GM12878 (cell line): ENCODE results near the gene TRABD. TPM values are rescaled to one million over a fixed set of nuclear protein-coding genes. Genes with fewer than 3 reads are reported as not detected.
A peak's percentile ranks its signal among the peaks of the same experiment; 100 is the strongest.

ENCODE experiments used
- ATAC-seq: fragments of 200-7000 bp; cut with Tn5 transposase; 3 replicates; pipeline ENCODE4 v1.9.1; 2020; ENCODE audit warnings: mild to moderate bottlenecking, moderate library complexity
- BruUV-seq: library from RNA; stranded (reverse); fragments of 400-500 nt; replicated peaks from 2 replicates; lab custom pipeline; 2021; lab: Mats Ljungman, UMichigan
- CTCF ChIA-PET: fragments of 300-600 bp; sonication (Branson Sonifier 250); formaldehyde crosslinking; extraction: SDS; loops from one replicate; lab custom pipeline; 2021; ENCODE audit warnings: inconsistent platforms; lab: Yijun Ruan, JAX
- POLR2A ChIA-PET: fragments of 350-600 bp; formaldehyde crosslinking; extraction: SDS; loops from one replicate; lab custom pipeline; 2021; ENCODE audit warnings: inconsistent platforms; lab: Charles Lee
- RAD21 ChIA-PET: fragments of 300-600 bp; sonication (Branson Sonifier 250); formaldehyde crosslinking; loops from one replicate; lab custom pipeline; 2023; ENCODE audit warnings: antibody characterized with exemption; ENCODE audit not compliant: unreplicated experiment; lab: Charles Lee
- SMC1A ChIA-PET: fragments of 300-600 bp; sonication (Branson Sonifier 250); formaldehyde crosslinking; loops from one replicate; lab custom pipeline; 2023; ENCODE audit not compliant: unreplicated experiment, uncharacterized antibody; lab: Charles Lee
- DNase-seq: peaks from one replicate; pipeline ENCODE4 v3.0.0-alpha.2; 2011; ENCODE audit warnings: low read depth, low spot score
- FAIRE-seq: peaks from 3 replicates; lab custom pipeline; 2011; peaks lifted over from hg19 to GRCh38; lab: Jason Lieb, UNC
- H2AFZ ChIP-seq: 2 replicates; pipeline ENCODE4 v1.6.0; 2011; ENCODE audit warnings: low read depth, low read length, control low read depth; ENCODE audit not compliant: control insufficient read depth
- H3K27ac ChIP-seq: 2 replicates; pipeline ENCODE4 v1.5.1; 2011; ENCODE audit warnings: control low read depth; ENCODE audit not compliant: control insufficient read depth, insufficient read depth
- H3K27me3 ChIP-seq, 2 experiments: replicated peaks in 1 of 2; 2 replicates each; pipeline versions ENCODE4 v1.6.0 to v1.6.1; 2011; ENCODE audit warnings: low read length in 1 of 2; ENCODE audit not compliant: control insufficient read depth in 2 of 2, insufficient read depth in 2 of 2
- H3K36me3 ChIP-seq, 2 experiments: 2 replicates each; pipeline ENCODE4 v1.5.1; 2011; ENCODE audit warnings: low read length in 1 of 2; ENCODE audit not compliant: control insufficient read depth in 2 of 2, insufficient read depth in 2 of 2
- H3K4me1 ChIP-seq: 2 replicates; pipeline ENCODE4 v1.6.1; 2011; ENCODE audit warnings: mild to moderate bottlenecking, low read length, moderate library complexity, mixed read lengths; ENCODE audit not compliant: control insufficient read depth, insufficient read depth
- H3K4me2 ChIP-seq: 2 replicates; pipeline ENCODE4 v1.6.0; 2011; ENCODE audit warnings: control low read depth; ENCODE audit not compliant: control insufficient read depth, insufficient read depth
- H3K4me3 ChIP-seq: fragments of 200-600 bp; sonication (generic); 2 replicates; pipeline ENCODE4 v1.5.1; 2016
- H3K79me2 ChIP-seq: 2 replicates; pipeline ENCODE4 v1.6.0; 2011; ENCODE audit warnings: low read length; ENCODE audit not compliant: control insufficient read depth, insufficient read depth
- H3K9ac ChIP-seq: 2 replicates; pipeline ENCODE4 v1.8.0; 2011; ENCODE audit warnings: low read length, control low read depth, mixed read lengths; ENCODE audit not compliant: control insufficient read depth, insufficient read depth
- H3K9me3 ChIP-seq: replicated peaks from 3 replicates; pipeline ENCODE4 v1.5.1; 2011; ENCODE audit warnings: mild to moderate bottlenecking, low read length; ENCODE audit not compliant: control insufficient read depth, insufficient read depth
- H4K20me1 ChIP-seq: 2 replicates; pipeline ENCODE4 v1.6.0; 2011; ENCODE audit not compliant: control insufficient read depth, insufficient read depth
- BCL11A ChIP-seq: IDR thresholded peaks from 2 replicates; pipeline ENCODE4 v1.6.1; 2011; ENCODE audit warnings: low read depth, low read length
- E2F8 ChIP-seq: fragments of 450-650 bp; IDR thresholded peaks from 2 replicates; pipeline ENCODE4 v1.6.1; 2018; ENCODE audit warnings: mild to moderate bottlenecking, low read depth, moderate library complexity; ENCODE audit not compliant: partially characterized antibody
- JUND ChIP-seq: IDR thresholded peaks from 2 replicates; pipeline ENCODE4 v1.6.1; 2012; ENCODE audit warnings: low read depth, mild to moderate bottlenecking, low read length, improper control_type of control experiment, moderate library complexity
- MTA3 ChIP-seq: IDR thresholded peaks from 2 replicates; pipeline ENCODE4 v1.6.1; 2012; ENCODE audit warnings: low read length, inconsistent platforms, borderline replicate concordance
- MXI1 ChIP-seq: fragments of 150-350 bp; IDR thresholded peaks from 2 replicates; pipeline ENCODE4 v1.6.1; 2011; ENCODE audit warnings: low read depth, mild to moderate bottlenecking, inconsistent platforms, low read length, improper control_type of control experiment
- NFXL1 ChIP-seq: fragments of 450-650 bp; IDR thresholded peaks from 2 replicates; pipeline ENCODE4 v1.6.1; 2017; ENCODE audit warnings: antibody characterized with exemption, mild to moderate bottlenecking, borderline replicate concordance
- PAX5 ChIP-seq: IDR thresholded peaks from 2 replicates; pipeline ENCODE4 v1.6.1; 2011; ENCODE audit warnings: low read depth, low read length, borderline replicate concordance
- PML ChIP-seq: IDR thresholded peaks from 2 replicates; pipeline ENCODE4 v1.6.1; 2012; ENCODE audit warnings: low read length, inconsistent platforms
- RFX5 ChIP-seq: IDR thresholded peaks from 2 replicates; pipeline ENCODE4 v1.6.1; 2011; ENCODE audit warnings: low read depth, low read length, improper control_type of control experiment
- RUNX3 ChIP-seq: IDR thresholded peaks from 2 replicates; pipeline ENCODE4 v1.6.1; 2012; ENCODE audit warnings: low read length, inconsistent platforms
- SKIL ChIP-seq: fragments of 450-650 bp; IDR thresholded peaks from 2 replicates; pipeline ENCODE4 v1.6.1; 2017; ENCODE audit warnings: mild to moderate bottlenecking, low read depth, inconsistent platforms; ENCODE audit not compliant: poor library complexity, severe bottlenecking
- SMAD5 ChIP-seq: IDR thresholded peaks from 2 replicates; pipeline ENCODE4 v1.6.1; 2016; ENCODE audit warnings: antibody characterized with exemption, low read depth
- TCF12 ChIP-seq: IDR thresholded peaks from 2 replicates; pipeline ENCODE4 v1.6.1; 2011; ENCODE audit warnings: low read depth, mild to moderate bottlenecking, low read length
- TCF3 ChIP-seq: IDR thresholded peaks from 2 replicates; pipeline ENCODE4 v1.6.1; 2012; ENCODE audit warnings: low read depth, mild to moderate bottlenecking, low read length, borderline replicate concordance; ENCODE audit not compliant: insufficient read depth
- ZBTB40 ChIP-seq: fragments of 450-650 bp; IDR thresholded peaks from 2 replicates; pipeline ENCODE4 v1.6.1; 2016; ENCODE audit warnings: mild to moderate bottlenecking, moderate library complexity, borderline replicate concordance
- WGBS: methylation state at CpG from one replicate; pipeline ENCODE4 v1.1.6; 2016; ENCODE audit warnings: low lambda C conversion rate; ENCODE audit not compliant: insufficient replicate concordance, insufficient coverage; ENCODE audit errors: missing lambda C conversion rate; 5-methylcytosine and 5-hydroxymethylcytosine counted together
- in situ Hi-C: fragments of 300-500 bp; cut with MboI; formaldehyde crosslinking; loops from 9 replicates; pipeline ENCODE4 v1.14.3; 2018; ENCODE audit warnings: mixed read lengths
- intact Hi-C: fragments of 100-400 bp; cut with micrococcal nuclease; formaldehyde crosslinking; loops from one replicate; pipeline ENCODE4 v1.14.2; 2022; ENCODE audit not compliant: unreplicated experiment
- polyA plus RNA-seq, 11 experiments: library from polyadenylated mRNA; depleted of rRNA in 4 of 11; unstranded in 6 of 11; stranded (reverse) in 5 of 11; fragments of >200 nt; fragmentation: Nextera tagmentation in 4 of 11; fragmentation: Illumina TruSeq in 1 of 11; extraction: Ambion mirVana in 4 of 11; extraction: Trizol in 1 of 11; gene quantifications; 1 replicate in 1 of 11; 2 replicates in 10 of 11; pipeline versions ENCODE4 v1.2.1 to v1.2.3, GENCODE V29; 2011 to 2016; ENCODE audit warnings: inconsistent platforms in 2 of 11, missing spikeins in 2 of 11, low read depth in 1 of 11
- total RNA-seq, 4 experiments: library from RNA; depleted of rRNA in 3 of 4; stranded (reverse); fragments of >200 nt in 3 of 4; fragmentation: Illumina TruSeq in 1 of 4; extraction: Trizol in 1 of 4; gene quantifications; 2 replicates each; pipeline versions ENCODE4 v1.2.1 to v1.2.3, GENCODE V29; 2013 to 2021

The TRABD gene
- total and polyA plus RNA-seq, 10 of the 15 experiments (the other 5 are each of a cell fraction or from before 2014, with no cell fraction given): 0.43 to 116 (median 58.1) TPM

GRCh38 chr22:50199829-50200460 is 14.2 kb downstream of the TRABD start:
- intact Hi-C loops: loop anchor here (10.0 kb wide), 1 partner anchor 265 kb away; no protein-coding TSS in a partner anchor
- no peaks in the 10 kb centered on the region for H4K20me1 ChIP-seq
- H3K27me3 ChIP-seq: no peaks in the 10 kb centered on the region
- peak overlapping the region; percentile 84 for H3K4me3 ChIP-seq
- H2AFZ ChIP-seq: peak overlapping the region; percentile 71
- peaks cover 13% of the 10 kb centered on the region for H3K4me1 ChIP-seq
- DNase-seq: no peak
- ChIA-PET POLR2A (interaction anchor here (1.0 kb wide), 1 partner anchor 9 kb away, joined by 3 read pairs; no protein-coding TSS in a partner anchor), SMC1A (no interaction called here), CTCF (no interaction called here), RAD21 (no interaction called here)
- peak overlapping the region; percentile 77 for H3K27ac ChIP-seq
- BruUV-seq: no TSS peak
- no peak for FAIRE-seq
- H3K9me3 ChIP-seq: no peaks in the 10 kb centered on the region
- peak overlapping the region; percentile 74 for H3K9ac ChIP-seq
- in situ Hi-C loops: no loop called here
- peaks cover 15% of the 10 kb centered on the region for H3K79me2 ChIP-seq
- 8% methylated on average over 34 of the region's 34 CpGs for WGBS
- ATAC-seq: peak; percentile 20
- peaks cover 6 to 25% of the 10 kb centered on the region in 2 experiments for H3K36me3 ChIP-seq
- peak overlapping the region; percentile 85 for H3K4me2 ChIP-seq
- no peak for TF ChIP-seq NFXL1
- peak; percentile 29; the same call in 1 of the 2 replicates for TF ChIP-seq RUNX3
- no peak for TF ChIP-seq PAX5
- TF ChIP-seq TCF3: 0 out of 2 replicates have a peak, but pooled peaks have one; percentile 34
- TF ChIP-seq BCL11A: 0 out of 2 replicates have a peak, but pooled peaks have one; percentile 3
- TF ChIP-seq RFX5: no peak
- TF ChIP-seq MTA3: peak; percentile 73; the same call in 1 of the 2 replicates
- no peak for TF ChIP-seq MXI1
- no peak for TF ChIP-seq JUND
- TF ChIP-seq E2F8: no peak
- 0 out of 2 replicates have a peak, but pooled peaks have one; percentile 44 for TF ChIP-seq SMAD5
- TF ChIP-seq PML: peak; percentile 57; the same call in 1 of the 2 replicates
- no peak for TF ChIP-seq SKIL
- TF ChIP-seq ZBTB40: no peak
- 0 out of 2 replicates have a peak, but pooled peaks have one; percentile 8 for TF ChIP-seq TCF12
